ENCODE results near the gene FAM168A.

DNA sequence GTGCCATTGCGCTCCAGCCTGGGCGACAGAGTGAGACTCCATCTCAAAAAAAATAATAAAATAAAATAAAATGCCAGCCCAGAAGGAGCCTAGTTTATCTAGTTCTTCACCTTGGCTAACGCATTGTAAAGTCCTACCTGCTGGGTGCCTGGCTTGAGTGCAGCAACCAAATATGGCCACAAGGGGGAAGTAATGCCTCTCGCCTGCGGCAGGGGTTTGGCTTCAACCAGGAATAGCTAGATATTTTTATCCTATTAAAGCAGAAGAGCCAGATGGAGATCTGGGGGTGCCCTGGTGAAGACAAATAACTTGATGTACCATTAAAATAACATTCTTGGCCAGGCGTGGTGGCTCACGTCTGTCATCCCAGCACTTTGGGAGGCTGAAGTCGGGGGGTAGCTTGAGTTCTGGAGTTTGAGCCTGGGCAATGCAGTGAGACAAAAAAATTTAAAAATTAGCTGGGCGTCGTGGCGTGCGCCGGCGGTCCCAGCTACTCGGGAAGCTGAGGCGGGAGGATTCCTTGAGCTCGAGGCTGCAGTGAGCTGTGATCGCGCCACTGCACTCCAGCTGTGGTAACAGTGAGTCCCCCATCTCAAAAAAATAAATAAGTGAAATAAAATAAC is 27.9 kb upstream of the FAM168A start:
- TF ChIP-seq, protein P1, sequence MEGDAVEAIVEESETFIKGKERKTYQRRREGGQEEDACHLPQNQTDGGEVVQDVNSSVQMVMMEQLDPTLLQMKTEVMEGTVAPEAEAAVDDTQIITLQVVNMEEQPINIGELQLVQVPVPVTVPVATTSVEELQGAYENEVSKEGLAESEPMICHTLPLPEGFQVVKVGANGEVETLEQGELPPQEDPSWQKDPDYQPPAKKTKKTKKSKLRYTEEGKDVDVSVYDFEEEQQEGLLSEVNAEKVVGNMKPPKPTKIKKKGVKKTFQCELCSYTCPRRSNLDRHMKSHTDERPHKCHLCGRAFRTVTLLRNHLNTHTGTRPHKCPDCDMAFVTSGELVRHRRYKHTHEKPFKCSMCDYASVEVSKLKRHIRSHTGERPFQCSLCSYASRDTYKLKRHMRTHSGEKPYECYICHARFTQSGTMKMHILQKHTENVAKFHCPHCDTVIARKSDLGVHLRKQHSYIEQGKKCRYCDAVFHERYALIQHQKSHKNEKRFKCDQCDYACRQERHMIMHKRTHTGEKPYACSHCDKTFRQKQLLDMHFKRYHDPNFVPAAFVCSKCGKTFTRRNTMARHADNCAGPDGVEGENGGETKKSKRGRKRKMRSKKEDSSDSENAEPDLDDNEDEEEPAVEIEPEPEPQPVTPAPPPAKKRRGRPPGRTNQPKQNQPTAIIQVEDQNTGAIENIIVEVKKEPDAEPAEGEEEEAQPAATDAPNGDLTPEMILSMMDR (conservative IDR thresholded peaks at IDR 0.05 in 1 of 2, IDR thresholded peaks at IDR 0.05 in 1 of 2; ENCODE audit: low read depth in 1 of 2, low read length in 2 of 2): peak; percentile 83 to 96
- TF ChIP-seq EZH2 (IDR thresholded peaks at IDR 0.05; ENCODE audit: low read length, missing control alignments): no peak
